ENCODE data around the gene ZBTB9.

Gene ZBTB9

GRCh38 chr6:33427585-33428223, 26.7 kb upstream of the ZBTB9 start:
- peak overlapping the region; percentile 77 for H3K4me3 ChIP-seq (ENCODE audit: low read length)
- no peak for DNase-seq (ENCODE audit: low read depth)
- TF ChIP-seq CTCF (conservative IDR thresholded peaks at IDR 0.05; ENCODE audit: low read depth, low read length): peak; percentile 26

GRCh38 chr6:33428224-33428965, 26.0 kb upstream of the ZBTB9 start:
- no peak for DNase-seq (ENCODE audit: low read depth)
- TF ChIP-seq CTCF (conservative IDR thresholded peaks at IDR 0.05; ENCODE audit: low read depth, low read length): peak; percentile 39
- H3K4me3 ChIP-seq (ENCODE audit: low read length): peak overlapping the region; percentile 50

DNA sequence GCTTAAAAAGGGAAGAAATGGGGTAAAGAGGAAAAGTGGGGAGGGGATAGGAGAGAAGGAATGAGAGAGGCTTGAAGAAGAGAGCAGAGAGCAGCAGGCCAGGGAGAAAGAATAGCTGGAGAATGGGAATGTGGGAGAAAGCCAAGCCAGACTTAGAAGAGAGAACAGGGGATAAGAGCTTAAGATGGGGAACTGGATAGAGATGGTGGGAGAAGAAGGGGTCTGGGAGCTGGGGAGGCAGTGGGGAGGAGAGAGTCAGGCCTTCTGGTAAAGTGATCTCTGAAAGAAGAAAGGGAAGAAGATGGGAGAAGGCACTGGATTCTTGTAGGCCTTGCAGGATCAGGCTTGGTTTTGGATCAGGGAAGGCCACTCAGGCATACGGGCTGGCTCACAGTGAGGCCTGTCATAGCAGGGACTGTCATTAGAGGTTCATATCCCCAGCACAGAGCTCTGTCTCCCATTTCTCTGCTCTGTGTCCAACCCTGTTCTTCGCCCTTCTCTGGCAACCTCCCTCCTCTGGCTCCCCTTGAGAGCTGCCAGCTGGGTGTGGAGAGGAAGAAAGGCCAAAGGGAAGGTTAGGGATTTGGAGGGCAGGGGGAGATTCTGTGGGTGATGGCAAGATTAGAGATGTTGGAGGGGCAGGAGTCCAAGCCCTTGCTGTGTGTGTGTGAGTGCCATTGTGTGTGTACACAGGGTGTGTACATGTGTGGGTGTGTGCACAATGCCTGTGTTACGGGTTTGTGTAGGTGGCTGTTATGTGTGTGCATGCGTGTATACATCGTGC, 25.2 kb upstream of the ZBTB9 start:
- no peak for DNase-seq (ENCODE audit: low read depth)
- no peak for TF ChIP-seq CTCF (conservative IDR thresholded peaks at IDR 0.05; ENCODE audit: low read depth, low read length)
- H3K4me3 ChIP-seq (ENCODE audit: low read length): peak overlapping the region; percentile 50

DNA sequence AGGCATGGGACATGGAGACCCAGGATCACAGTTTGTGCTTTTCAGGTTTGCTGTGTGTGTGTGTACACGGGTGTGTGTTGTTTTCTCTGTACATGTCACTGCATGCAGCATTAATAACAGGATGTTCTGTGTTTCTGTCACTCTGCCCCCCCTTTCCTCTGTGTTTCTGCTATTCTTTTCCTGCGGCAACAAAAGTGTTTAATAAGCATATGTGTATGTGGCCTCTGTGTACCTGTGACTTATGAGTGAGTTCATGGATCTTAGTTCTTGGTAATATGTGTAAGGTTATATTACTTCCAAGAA, 24.7 kb upstream of the ZBTB9 start:
- no peak for TF ChIP-seq CTCF (conservative IDR thresholded peaks at IDR 0.05; ENCODE audit: low read depth, low read length)
- no peak for DNase-seq (ENCODE audit: low read depth)
- no peak overlapping the region for H3K4me3 ChIP-seq (ENCODE audit: low read length)

DNA sequence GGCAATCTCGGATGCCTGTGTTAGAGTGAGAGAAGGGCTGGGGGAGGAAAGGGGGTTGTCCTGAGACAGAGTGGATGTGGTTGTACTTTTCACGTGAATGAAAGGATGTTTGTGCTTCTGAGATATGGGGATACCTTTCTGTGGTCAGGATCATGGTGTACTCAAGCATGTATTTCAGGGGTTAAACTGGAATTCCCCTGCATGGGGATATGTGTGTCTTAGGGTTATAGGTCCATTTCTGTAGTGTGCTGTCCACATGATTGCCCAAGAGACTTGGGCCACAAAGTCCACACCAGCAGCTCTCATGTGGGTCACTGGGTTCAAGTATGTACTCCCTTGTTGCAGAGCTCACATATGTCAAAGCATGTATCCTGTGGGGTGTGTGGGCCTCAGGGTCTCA, 24.0 kb upstream of the ZBTB9 start:
- no peak overlapping the region for H3K4me3 ChIP-seq (ENCODE audit: low read length)
- no peak for TF ChIP-seq CTCF (conservative IDR thresholded peaks at IDR 0.05; ENCODE audit: low read depth, low read length)
- DNase-seq (ENCODE audit: low read depth): no peak

GRCh38 chr6:33430991-33431879, 23.1 kb upstream of the ZBTB9 start:
- H3K4me3 ChIP-seq (ENCODE audit: low read length): peak overlapping the region; percentile 39
- TF ChIP-seq CTCF (conservative IDR thresholded peaks at IDR 0.05; ENCODE audit: low read depth, low read length): no peak
- peak; percentile 48 for DNase-seq (ENCODE audit: low read depth)
